HL-60 (cell line): ENCODE measurements around the gene XYLT1.

Source experiments
- DNase-seq, 2 experiments: peaks; one replicate each; pipeline ENCODE4 v3.0.0-alpha.2; 2010 to 2020; ENCODE audit warnings: low read depth in 1 of 2, low spot score in 1 of 2
- H3K27ac ChIP-seq: fragments of 250-450 bp; sonication (Bioruptor Pico); replicated peaks from 2 replicates; pipeline ENCODE4 v1.5.1; 2020; ENCODE audit warnings: mild to moderate bottlenecking, moderate library complexity
- H3K27me3 ChIP-seq: fragments of 250-450 bp; sonication (Bioruptor Pico); 2 replicates; pipeline ENCODE4 v1.5.1; 2021; ENCODE audit warnings: mild to moderate bottlenecking, moderate library complexity; ENCODE audit not compliant: insufficient read depth, poor library complexity, severe bottlenecking
- H3K4me3 ChIP-seq: replicated peaks from 2 replicates; pipeline ENCODE4 v1.5.1; 2011; ENCODE audit warnings: mild to moderate bottlenecking, control low read depth, low read length; ENCODE audit not compliant: insufficient read depth
- GABPA ChIP-seq: IDR thresholded peaks from 2 replicates; pipeline ENCODE4 v1.6.1; 2012; ENCODE audit warnings: low read depth
- POLR2AphosphoS5 ChIP-seq: IDR thresholded peaks from 2 replicates; pipeline ENCODE4 v1.6.1; 2012; ENCODE audit warnings: low read depth
- SPI1 ChIP-seq: IDR thresholded peaks from 2 replicates; pipeline ENCODE4 v1.6.1; 2012; ENCODE audit warnings: low read depth, mild to moderate bottlenecking, borderline replicate concordance
- TF ChIP-seq, protein P1 (sequence below): IDR thresholded peaks from 2 replicates; pipeline ENCODE4 v1.6.1; 2012; ENCODE audit warnings: low read depth; ENCODE audit not compliant: insufficient replicate concordance
- TF ChIP-seq, protein P2 (sequence below): IDR thresholded peaks from one replicate; pipeline ENCODE4 v1.5.1; 2011; ENCODE audit warnings: low read length, control low read depth, inconsistent platforms; ENCODE audit not compliant: insufficient read depth

Gene XYLT1

DNA sequence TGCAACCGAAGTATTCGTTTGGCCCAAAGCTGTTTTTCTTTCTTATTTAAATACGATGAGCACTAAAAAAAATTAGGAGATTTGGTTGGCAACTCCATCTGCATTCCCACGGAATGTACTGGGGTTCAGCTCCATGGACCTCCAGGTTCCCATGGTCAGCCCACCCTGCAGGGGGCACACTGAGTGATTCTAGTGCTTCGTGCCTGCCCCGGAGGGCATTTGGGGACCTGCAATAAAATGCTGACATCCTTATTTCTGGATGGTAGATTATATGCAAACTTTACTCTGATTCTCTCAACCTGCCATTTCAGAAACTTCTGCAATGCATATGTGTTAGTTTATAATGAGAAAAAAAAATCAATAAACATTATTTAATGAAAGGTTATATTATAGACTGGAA, 339.4 kb downstream of the XYLT1 start:
- TF ChIP-seq GABPA = no peak
- TF ChIP-seq, protein P1, sequence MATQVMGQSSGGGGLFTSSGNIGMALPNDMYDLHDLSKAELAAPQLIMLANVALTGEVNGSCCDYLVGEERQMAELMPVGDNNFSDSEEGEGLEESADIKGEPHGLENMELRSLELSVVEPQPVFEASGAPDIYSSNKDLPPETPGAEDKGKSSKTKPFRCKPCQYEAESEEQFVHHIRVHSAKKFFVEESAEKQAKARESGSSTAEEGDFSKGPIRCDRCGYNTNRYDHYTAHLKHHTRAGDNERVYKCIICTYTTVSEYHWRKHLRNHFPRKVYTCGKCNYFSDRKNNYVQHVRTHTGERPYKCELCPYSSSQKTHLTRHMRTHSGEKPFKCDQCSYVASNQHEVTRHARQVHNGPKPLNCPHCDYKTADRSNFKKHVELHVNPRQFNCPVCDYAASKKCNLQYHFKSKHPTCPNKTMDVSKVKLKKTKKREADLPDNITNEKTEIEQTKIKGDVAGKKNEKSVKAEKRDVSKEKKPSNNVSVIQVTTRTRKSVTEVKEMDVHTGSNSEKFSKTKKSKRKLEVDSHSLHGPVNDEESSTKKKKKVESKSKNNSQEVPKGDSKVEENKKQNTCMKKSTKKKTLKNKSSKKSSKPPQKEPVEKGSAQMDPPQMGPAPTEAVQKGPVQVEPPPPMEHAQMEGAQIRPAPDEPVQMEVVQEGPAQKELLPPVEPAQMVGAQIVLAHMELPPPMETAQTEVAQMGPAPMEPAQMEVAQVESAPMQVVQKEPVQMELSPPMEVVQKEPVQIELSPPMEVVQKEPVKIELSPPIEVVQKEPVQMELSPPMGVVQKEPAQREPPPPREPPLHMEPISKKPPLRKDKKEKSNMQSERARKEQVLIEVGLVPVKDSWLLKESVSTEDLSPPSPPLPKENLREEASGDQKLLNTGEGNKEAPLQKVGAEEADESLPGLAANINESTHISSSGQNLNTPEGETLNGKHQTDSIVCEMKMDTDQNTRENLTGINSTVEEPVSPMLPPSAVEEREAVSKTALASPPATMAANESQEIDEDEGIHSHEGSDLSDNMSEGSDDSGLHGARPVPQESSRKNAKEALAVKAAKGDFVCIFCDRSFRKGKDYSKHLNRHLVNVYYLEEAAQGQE = no peak
- no peak for TF ChIP-seq SPI1
- TF ChIP-seq, protein P2, sequence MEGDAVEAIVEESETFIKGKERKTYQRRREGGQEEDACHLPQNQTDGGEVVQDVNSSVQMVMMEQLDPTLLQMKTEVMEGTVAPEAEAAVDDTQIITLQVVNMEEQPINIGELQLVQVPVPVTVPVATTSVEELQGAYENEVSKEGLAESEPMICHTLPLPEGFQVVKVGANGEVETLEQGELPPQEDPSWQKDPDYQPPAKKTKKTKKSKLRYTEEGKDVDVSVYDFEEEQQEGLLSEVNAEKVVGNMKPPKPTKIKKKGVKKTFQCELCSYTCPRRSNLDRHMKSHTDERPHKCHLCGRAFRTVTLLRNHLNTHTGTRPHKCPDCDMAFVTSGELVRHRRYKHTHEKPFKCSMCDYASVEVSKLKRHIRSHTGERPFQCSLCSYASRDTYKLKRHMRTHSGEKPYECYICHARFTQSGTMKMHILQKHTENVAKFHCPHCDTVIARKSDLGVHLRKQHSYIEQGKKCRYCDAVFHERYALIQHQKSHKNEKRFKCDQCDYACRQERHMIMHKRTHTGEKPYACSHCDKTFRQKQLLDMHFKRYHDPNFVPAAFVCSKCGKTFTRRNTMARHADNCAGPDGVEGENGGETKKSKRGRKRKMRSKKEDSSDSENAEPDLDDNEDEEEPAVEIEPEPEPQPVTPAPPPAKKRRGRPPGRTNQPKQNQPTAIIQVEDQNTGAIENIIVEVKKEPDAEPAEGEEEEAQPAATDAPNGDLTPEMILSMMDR = no peak
- no peak for TF ChIP-seq POLR2AphosphoS5

DNA sequence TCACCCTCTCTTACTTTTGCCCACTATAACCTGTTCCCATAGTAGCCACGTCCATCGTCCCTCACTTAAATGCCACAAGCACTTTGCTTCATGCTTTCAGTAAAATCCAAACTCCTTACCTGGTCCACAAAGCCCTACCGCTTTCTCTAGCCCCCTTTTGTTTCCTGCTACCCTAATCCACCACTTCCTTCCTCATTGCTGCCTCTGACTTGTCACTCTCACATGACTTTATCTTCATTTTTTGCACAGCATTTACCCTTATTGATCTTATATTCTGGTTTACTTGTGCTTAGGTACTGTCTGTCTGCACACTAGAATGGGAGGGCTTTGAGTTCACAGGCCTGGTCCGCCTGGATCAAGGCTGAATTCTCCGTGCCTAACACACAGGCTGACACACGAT, 340.0 kb downstream of the XYLT1 start:
- TF ChIP-seq, protein P1 = no peak
- TF ChIP-seq POLR2AphosphoS5 (no peak), GABPA (no peak), SPI1 (peak; percentile 37; the same call in 1 of the 2 replicates)
- TF ChIP-seq, protein P2 = no peak
- Histone ChIP-seq H3K27ac (no peak overlapping the region), H3K27me3 (no peaks in the 10 kb centered on the region), H3K4me3 (no peak overlapping the region)
- DNase-seq = no peak

More for the DNA sequence above, 339.4 kb downstream of the XYLT1 start:
- Histone ChIP-seq H3K27ac (no peak overlapping the region), H3K27me3 (no peaks in the 10 kb centered on the region), H3K4me3 (no peak overlapping the region)
- DNase-seq = no peak

DNA sequence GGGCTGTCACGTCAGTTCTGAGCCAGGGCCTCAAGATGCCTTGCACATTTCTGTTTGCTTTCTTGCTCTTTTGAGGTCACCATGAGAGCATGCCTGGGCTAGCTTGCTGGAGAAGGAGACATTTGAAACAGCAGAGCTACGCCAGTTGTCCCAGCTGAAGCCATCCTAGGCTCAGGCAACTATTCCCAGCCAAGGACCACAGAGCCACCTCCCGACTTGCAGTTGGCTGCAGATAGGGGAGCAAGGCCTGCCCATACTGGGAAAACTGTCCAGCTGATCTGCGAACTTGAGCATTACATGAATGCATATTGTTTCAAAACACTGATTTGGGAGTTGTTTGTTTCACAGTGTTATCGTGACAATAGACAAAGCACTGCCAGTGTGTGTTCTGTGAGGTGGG, 340.8 kb downstream of the XYLT1 start:
- TF ChIP-seq, protein P1 = no peak
- TF ChIP-seq, protein P2 = no peak
- no peak for TF ChIP-seq POLR2AphosphoS5
- no peak for TF ChIP-seq SPI1
- no peak for TF ChIP-seq GABPA
- no peak overlapping the region for H3K27ac ChIP-seq
- DNase-seq = no peak
- no peaks in the 10 kb centered on the region for H3K27me3 ChIP-seq
- H3K4me3 ChIP-seq = no peak overlapping the region
